Stimulated activated CD4-positive, alpha-beta T cell treated with anti-CD3 and anti-CD28 coated beads, Interleukin-15, amount 100 ng/mL, for 48 hours (primary cell): Measurements from ENCODE around the gene DYRK1B.
A peak's percentile ranks its signal among the peaks of the same experiment; 100 is the strongest.
"Not testable (repeated sequence)": the region's sequence is repeated elsewhere in the genome, so short reads cannot be mapped to it uniquely, and the experiment has no call there.

Experiments used
- DNase-seq, 2 donors: peaks; one replicate each; pipeline ENCODE4 v3.0.0-alpha.2; 2020; ENCODE audit warnings: low read depth in 2 of 2

DYRK1B gene

DNA sequence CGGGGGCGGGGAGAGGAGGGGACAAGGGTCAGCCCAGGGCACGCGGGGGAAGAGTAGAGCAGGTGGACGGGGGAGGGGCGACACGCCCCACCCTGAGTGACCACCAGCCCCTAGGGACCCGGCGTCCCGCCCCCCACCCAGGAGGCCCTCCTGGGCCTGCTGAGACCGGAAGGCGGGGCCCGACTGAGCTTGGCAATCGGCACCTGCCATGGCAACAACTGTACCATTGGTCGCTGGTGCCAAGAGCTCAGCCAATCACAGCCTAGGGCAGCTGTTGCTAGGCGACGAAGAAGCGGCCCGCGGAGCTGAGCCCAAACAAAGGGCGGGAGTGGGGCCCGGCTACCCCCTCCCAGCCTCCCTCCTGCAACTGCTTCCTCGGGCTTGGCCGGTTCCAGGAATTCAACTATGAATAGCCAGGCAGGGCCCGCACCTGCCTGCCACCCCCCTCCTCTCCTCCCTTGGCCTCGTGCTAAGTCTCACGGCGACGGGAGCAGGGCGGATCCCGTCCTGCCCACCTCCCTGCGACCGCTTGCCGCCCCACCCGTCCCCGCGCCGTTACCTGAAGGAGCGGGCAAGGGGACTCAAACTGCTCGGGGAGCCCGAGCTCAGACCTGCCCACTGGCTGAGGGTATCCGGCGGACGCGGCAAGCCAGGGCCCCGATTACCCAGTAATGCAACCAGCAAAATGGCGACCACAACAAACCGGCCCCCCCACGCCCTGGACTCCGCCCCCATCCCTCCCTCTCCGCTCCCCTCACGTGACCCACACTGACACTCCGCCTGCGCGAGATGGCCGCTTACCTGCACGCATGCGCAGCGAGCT lies at the start of gene DYRK1B:
DYRK1B (minus strand) TSS at position 699 of the 823 bp plus-strand sequence. CDS start 2,295 bp downstream, outside the sequence.
- DNase-seq, result peak; percentile 94 to 95

DNA sequence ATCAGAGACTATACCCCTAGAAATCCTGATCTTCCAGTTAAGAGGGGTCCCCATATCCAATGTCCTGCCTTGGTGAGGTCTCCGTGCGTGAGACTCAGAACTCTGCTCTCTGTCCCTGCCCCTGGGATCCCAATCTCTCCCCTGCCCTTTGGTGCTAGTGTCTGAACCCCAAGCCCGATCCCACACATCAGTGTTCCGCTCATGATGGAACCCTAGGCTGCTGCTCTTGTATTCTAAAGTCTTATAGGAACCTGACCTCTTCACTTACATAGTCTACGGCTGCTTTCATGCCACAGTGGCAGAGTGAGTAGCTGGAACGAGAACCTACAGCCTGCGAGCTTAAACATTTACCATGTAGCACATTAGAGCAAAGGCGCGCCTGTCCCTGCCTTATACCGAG lies 48.7 kb upstream of the DYRK1B start:
- not testable (repeated sequence) for DNase-seq

- peak in 1 of 2 donors; percentile 25 for DNase-seq
These were observed 47.6 kb upstream of the DYRK1B start for GRCh38 chr19:39881495-39882110.

DNA sequence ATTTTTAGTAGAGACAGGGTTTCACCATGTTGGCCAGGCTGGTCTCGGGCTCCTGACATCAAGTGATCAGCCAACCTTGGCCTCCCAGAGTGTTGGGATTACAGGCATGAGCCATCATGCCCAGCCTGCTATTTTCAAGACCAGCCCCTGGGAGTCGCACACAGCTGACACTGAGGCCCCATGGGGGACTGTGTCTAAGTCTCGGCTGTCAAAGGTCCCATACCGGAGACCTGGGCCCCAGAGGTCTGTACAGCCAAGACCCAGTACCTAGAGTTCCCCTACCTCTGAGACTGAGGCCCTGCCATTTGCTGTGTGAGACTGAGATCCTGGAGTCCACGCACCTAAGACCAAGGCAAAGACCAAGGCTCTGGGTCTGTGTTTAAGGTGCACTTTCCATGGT lies 46.3 kb upstream of the DYRK1B start:
- not testable (repeated sequence) for DNase-seq

DNA sequence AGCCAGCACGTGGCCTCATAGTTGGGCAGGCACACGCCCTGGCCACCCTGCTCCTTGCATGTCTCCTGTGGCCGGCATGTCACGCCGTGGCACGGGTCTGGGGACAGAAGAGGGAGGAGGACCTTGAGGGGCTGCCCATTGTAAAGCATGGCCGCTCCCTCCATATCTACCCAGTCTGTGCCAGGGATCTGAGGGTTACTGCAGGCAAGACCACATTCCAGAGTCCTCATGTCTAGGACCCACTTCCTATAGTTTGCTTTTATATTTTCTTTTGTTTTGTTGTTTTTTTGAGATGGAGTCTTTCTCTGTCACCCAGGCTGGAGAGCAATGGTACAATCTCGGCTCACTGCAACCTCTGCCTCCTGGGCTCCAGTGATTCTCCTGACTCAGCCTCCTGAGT lies 45.8 kb upstream of the DYRK1B start:
- not testable (repeated sequence) for DNase-seq

- not testable (repeated sequence) for DNase-seq
These were observed 44.9 kb upstream of the DYRK1B start for GRCh38 chr19:39878866-39879265.

DNA sequence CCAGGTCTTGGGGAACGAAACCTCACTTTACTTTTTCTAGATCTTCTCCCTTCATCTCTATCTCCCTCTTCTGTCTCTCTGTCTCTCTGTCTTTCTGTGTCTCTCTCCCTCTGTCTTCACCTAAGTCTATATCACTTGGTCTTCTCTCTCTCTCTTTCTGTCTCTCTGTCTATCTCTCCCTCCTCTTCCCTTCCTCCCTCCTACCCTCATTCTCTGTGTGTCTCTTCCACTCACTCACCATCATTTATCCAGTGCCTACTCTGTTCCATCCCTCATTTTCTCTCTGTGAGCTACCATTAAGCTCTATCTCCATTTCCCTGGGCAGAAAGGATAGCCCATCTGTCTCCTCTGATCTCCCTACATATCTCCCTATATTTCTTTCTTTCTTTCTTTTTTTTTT lies 44.4 kb upstream of the DYRK1B start:
- DNase-seq, result no peak

DNA sequence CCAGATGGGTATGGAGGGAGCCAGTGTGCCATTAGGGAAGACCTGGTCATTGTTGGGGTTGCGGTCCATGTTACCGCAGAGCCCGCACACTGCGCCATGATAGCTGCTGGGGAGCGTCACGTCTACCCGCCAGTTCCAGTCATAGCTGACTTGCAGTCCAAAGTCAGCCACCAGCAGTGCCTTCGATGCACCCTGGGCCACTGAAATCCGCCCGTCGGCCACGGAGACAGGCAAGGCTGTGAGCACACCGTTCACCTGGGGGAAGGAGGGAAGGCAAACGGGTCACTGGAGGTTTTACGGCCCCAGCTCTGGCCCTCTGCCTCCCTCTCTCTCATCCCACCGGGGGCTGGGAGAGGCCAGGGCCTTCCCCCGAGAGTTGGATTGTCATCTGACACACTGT lies 44.0 kb upstream of the DYRK1B start:
- DNase-seq, result not testable (repeated sequence)

GRCh38 chr19:39877488-39877887 lies 43.5 kb upstream of the DYRK1B start:
- not testable (repeated sequence) for DNase-seq

GRCh38 chr19:39876486-39876885 lies 42.5 kb upstream of the DYRK1B start:
- DNase-seq, result not testable (repeated sequence)

- DNase-seq, result not testable (repeated sequence)
These were observed 41.5 kb upstream of the DYRK1B start for GRCh38 chr19:39875401-39875864.

GRCh38 chr19:39874404-39874803 lies 40.4 kb upstream of the DYRK1B start:
- DNase-seq, result no peak

GRCh38 chr19:39873385-39873784 lies 39.4 kb upstream of the DYRK1B start:
- DNase-seq, result no peak

DNA sequence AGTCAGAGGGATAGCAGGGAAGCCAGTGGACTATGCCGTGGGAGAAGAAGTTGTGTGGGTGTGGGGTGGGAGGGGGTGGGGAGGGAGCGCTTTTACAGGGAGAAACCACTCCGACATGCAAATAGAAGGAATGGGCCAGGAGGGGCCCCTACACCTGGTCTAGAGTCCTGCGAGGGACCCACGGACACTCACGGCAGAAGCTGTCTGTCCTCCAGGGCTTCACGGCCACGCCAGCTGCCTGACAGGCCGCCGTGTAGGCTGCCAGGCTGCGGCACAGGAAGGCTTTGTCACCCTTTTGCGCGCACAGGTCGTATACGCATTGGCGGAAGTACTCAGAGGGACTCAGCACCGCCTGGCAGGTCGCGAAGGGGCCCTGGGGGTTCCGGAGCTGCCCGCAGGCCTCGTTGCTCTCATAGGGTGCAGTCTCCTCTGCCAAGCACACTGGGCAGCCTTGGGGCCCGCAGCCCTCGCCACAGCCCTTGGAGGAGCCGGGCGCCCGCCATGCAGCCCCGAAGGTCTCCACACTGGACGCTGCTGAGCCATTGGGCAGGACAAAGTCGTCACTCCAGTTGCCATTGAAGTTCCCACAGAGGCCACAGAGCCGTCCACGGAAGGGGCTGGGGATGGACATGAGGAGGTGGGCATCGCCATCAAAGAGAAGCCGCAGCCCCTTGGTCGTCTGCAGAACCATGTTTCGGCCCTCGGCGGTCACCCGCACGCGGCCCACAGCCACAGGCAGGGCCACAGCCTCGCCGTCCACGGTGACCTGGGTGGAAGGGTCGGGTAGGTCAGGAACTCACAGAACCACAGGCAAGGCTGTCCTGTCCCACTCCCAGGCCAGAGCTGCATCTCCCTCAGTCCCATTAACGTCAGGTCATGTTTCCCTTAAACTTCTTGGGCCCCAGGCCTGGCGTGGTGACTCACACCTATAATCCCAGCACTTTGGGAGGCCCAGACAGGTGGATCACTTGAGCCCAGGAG lies 38.2 kb upstream of the DYRK1B start:
- no peak for DNase-seq

DNA sequence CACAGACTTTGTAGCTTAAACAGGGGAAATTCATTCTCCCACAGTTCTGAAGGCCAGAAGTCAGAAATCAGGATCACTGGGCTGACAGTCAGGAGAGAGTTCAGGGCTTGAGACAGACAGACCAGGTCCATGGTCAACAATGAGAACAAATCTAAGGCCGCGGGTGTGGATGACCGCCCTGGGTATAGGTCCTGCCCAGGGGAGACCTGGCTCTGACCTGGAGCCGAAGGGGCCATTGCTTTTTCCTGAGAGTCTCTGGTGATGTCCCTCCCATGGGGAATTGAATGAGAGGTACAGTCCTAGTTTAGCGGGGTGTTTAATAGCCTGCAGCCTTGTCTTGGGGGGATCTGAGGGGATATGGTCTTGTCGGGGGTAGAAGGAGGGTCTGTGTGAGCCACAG lies 37.4 kb upstream of the DYRK1B start:
- DNase-seq, result no peak

- DNase-seq, result no peak
These were observed 36.4 kb upstream of the DYRK1B start for GRCh38 chr19:39870171-39870971.

- DNase-seq, result no peak
These were observed 34.0 kb upstream of the DYRK1B start for GRCh38 chr19:39867952-39868351.

- DNase-seq, result no peak
These were observed 33.2 kb upstream of the DYRK1B start for GRCh38 chr19:39867133-39867532.

DNA sequence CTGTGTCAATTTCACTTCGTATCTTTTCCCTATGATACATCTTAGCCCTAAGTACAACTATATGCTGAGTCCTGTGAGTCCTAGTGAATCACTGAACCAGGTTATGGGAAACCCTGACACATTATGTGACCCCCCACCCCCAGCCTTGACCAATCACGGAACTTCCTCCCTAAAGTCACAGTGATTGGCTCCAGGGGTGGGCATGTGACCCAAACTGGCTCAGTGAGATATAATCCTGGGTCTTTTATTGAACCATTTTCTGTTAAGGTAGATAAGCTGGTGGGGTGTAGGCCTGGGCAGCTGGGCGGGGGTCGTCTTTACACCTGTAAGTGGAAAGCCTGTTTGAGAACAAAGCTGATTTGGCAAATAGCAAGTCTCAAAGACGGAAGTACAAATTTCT lies 32.0 kb upstream of the DYRK1B start:
- no peak for DNase-seq

DNA sequence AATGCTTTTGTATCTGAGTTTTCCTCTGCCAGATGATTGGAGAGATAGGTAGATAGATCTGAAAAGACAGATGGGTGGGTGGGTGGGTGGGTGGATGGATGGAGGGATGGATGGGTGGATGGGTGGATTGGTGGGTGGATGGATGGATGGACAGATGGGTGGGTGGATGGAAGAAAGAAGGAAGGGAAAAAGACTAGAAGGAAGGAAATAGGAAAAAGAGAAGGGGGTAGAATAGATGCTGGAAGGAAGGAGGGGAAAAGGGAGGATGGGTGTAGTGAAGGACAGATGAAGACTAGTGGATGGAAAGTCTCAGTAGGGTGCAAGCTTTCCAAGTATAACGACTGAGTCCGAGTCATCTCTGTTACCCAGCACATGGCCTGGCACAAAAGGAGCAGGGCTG lies 31.2 kb upstream of the DYRK1B start:
- no peak for DNase-seq

DNA sequence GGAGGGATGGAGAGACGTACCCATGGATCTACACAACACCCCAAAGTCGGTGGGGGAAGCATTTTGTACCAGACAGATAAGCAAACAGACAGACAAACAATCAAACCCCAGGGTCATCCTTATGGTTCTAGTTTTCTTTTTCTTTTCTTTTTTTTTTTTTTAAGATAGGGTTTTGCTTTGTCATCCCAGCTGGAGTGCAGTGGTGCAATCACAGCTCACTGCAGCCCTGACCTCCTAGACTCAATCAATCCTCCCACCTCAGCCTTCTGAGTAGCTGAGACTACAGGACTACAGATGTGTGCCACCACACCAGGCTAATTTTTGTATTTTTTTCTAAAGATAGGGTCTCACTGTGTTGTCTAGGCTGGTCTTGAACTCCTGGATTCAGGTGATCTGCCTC lies 30.2 kb upstream of the DYRK1B start:
- DNase-seq, result no peak
